HL-60/S4 treated with phorbol 12-myristate 13-acetate at 8.2 ng/mL for 4 days and 3 days (cell line): ENCODE data around the gene FERMT2.

Source experiments
- in situ Hi-C: fragments of 300-500 bp; cut with MboI; formaldehyde crosslinking; loops from 2 replicates; pipeline ENCODE4 v1.15.0; 2022; ENCODE audit warnings: low sequenced_read_pairs

The FERMT2 gene, protein sequence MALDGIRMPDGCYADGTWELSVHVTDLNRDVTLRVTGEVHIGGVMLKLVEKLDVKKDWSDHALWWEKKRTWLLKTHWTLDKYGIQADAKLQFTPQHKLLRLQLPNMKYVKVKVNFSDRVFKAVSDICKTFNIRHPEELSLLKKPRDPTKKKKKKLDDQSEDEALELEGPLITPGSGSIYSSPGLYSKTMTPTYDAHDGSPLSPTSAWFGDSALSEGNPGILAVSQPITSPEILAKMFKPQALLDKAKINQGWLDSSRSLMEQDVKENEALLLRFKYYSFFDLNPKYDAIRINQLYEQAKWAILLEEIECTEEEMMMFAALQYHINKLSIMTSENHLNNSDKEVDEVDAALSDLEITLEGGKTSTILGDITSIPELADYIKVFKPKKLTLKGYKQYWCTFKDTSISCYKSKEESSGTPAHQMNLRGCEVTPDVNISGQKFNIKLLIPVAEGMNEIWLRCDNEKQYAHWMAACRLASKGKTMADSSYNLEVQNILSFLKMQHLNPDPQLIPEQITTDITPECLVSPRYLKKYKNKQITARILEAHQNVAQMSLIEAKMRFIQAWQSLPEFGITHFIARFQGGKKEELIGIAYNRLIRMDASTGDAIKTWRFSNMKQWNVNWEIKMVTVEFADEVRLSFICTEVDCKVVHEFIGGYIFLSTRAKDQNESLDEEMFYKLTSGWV

DNA sequence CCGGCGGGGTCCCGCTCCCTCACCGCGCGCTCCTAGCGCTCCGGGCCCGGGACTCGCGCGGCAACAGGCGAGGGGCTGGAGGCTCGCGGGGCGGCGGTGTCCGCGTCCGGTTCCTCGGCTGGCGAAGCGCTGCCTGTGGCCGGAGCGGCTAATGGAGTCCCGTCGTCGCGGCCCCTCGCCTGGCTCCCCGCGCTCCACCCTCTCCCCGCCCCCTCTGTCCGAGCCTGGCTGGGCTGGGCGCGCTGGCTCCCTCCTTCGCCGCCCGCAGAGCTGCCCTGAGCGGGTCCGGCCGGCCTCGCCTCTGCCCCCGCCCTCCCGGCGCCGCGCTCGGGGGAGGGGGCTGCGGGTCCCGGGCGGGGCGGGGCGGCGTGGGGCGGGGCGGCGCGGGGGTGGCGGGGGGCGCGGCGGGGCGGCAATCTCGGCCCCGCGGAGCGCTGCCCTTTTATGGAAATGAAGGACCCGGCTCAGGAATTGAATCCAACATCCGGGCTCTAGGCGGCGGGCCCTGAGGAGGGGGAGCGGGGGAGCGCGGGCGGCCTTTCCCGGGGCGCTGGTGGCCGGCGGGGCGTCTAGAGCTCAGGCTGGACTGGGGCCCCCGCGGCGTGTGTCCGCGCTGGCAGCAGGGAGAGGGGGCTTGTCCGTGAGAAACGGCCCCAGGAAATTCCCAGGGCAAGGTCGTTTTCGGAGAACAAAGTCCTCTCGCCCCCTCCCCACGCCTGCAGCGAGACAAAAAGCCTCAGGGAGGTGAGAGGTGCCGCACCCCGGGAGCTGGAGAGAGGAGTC is at the start of gene FERMT2:
Gene FERMT2, minus strand, starts transcription at position 153 of the 783 bp plus-strand sequence. CDS start 482 bp downstream, outside the sequence.
- in situ Hi-C loops, result no loop called here

DNA sequence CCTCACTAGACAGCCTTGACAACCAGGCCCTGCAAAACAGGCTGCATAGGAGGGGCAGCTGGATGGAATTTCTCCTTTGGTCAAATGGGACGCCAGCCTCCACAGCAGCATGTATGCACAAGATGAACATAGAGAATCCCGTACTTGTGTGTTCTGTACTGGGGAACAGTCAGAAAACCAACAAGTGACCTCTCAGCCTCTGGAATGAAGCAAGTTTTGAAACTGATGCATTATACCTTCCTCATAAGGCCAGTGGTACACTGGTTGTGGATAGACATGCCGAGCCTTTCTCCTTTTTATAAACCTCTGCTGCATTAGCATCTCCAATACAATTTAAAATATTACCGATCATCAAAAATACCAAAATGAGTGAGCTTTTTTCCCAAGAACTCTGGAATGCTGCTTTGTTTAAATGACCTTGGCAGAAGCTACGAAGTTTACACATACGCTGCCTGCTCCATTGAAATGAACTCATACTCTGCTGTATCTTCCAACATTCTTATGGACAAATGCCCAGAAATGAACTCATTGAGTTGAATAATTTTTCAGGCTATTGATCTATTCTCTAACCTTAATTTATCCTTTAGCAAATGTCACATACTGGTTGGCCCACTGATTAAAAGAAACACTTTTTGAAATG is 47.6 kb upstream of the FERMT2 start:
- in situ Hi-C loops, result no loop called here

DNA sequence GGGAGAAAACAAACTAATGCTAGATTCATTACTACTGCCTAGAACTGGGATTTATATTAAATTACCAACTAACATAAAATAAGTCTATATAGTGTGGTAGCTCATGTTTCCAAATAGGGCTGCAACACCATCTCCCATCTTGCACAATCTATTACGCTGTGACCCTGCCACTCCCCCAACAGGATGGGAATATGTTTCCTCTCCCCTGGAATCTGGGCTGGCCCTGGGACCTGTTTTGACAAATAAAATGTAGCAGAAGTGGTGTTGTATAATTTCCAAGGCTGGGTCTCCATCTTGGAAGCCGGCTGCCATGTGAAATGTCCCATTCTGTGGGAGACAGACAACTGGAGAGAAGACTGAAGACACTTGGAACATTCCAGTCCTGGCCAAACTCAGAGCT is 45.6 kb upstream of the FERMT2 start:
- in situ Hi-C loops, result no loop called here

DNA sequence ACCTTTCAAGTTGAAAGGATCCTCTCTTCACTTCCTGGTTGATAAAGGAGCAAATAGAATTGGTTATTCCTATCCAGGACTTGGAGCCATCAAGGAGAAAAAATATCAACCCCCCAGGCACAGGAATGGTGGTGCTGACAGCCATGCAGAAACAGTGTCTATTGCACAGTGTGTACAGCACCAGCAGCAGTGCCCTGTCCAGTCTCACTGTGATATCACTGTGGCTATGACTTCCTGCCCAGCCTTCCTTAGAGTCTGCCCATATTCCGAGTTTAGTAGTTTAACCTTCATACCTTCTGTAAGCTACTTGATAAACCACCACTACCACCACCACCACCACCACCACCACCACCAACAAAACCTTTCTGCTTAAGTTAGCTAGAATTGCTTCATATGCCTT is 45.1 kb upstream of the FERMT2 start:
- in situ Hi-C loops, result no loop called here

DNA sequence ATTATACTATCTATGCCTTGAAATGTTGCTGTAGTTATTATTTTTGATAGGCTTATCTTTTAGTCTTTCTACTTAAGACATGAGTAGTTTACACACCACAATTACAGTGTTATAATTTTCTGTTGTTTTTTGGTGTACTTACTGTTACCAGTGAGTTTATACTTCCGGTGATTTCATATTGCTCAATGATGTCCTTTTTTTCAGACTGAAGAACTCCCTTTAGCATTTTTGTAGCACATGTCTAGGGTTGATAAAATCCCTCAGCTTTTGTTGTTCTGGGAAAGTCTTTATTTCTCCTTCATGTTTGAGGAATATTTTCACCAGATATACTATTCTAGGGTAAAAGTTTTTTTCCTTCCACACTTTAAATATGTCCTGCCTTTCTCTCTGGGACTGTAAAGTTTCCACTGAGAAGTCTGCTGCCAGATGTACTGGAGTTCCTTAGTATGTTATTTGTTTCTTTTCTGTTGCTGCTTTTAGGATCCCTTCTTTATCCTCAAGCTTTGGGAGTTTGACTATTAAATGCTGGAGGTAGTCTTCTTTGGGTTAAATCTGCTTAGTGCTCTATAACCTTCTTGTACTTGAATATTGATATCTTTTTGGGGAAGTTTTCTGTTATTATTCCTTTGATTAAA is 41.5 kb upstream of the FERMT2 start:
- in situ Hi-C loops, result no loop called here

DNA sequence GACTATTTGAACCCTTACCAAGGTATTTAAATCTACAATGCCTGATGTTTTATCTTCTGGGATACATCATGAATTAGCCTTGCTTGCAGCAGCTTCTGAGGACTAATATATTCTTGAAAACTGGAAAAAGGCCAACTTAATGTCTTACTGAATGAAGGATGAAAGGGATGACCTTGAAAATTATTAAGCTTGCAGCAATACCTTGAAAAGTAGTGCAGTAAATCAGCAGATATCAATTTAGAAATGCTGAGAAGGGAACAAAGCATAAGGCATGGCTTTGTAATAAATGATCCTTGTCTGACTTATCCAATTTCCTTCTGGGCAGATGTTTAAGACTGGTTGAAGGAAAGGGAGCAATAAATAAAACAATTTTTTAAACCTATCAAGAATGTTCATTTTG is 37.3 kb upstream of the FERMT2 start:
- in situ Hi-C loops, result no loop called here

DNA sequence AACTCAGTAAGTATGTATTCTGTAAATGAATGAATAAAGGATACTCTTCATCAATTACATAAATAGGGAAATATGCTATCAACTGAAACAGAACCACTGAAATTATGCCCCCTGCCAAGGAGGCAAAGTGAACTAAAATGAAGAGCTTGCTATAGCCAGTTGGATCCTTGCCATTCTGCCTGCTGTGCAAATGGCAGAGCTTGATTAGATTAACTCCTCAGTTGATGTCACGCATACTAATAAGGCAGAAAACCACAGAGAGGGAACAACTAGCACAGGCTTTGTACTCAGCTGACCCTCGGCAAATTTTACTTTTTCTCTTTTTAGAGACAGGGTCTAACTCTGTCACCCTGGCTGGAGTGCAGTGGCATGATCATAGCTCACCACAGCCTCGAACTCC is 36.7 kb upstream of the FERMT2 start:
- in situ Hi-C loops, result no loop called here

DNA sequence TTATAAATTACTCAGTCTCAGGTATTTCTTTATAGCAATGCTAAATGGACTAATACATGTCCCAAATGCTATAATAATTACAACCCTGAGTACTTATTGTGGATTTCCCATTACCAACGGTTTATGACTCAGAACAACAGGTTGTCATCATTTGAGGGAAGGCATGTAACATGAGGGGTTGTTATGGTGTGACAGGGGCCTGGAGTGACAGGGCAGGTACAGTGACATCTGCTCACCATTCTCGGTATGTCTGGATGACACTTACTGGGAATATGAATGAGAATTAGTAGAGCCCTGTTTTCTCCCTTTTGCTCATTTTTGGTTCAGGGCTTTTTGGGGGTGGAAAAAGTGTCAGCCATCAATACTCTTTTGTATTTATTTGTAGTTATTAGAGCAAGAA is 36.2 kb upstream of the FERMT2 start:
- in situ Hi-C loops, result no loop called here

DNA sequence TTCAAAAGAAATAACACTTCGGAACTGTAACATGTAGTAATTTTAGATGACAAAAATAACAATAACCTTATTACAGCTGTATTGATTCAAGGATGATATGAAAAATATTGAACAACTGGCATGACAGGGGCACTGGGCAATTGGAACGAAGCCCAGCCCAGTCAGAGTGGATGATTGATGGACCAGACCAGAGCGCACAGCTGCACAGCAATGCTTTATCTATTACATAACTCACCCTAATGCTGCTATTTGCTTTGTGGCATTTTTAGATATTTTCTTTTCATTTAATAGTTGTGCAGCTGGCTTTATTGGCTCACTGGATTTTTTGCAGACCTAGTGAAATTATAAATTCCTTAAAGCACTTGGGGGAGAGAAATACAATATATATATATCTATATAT is 26.9 kb upstream of the FERMT2 start:
- in situ Hi-C loops, result no loop called here

DNA sequence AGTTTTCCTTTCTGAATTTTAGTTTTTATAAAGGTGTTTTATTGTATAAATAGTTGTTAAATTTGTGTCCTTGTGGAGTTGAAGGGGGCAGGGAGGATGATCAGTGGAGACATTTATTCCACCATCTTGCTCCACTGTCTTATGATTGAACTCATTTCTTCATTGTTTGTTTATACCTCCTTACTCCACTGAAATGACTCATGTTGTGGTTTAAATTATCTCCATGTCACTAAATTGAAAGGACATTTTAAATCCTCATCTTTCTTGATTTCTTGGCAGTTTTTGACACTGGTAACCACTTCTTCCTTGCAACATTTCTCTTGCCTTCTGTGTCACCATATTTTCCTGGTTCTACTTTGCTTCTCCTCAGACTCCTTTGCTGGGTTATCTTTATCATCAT is 23.6 kb upstream of the FERMT2 start:
- in situ Hi-C loops, result no loop called here

DNA sequence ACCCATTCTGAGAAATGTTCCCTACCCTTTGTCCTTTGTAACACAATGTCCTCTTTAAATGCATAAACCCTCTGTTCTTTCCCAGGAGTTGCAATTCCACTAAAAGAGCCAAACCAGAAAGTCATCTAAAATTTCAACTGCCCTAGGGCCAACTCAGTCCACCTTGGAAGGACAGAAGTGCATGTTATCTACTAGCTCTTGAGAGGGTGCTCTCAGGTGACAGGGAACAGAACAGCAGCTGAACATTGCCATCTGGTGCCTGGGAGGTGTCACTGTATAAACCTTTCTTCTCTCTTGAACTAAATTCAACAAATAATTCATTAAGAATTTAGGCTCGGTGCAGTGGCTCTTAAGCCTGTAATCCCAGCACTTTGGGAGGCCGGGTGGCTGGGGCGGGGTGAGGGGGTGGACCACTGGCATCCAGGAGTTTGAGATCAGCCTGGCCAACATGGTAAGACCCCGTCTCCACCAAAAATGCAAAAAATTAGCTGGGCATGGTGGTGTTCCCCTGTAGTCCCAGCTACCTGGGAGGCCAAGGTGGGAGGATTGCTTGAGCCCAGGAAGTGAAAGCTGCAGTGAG is 10.3 kb upstream of the FERMT2 start:
- in situ Hi-C loops, result no loop called here

DNA sequence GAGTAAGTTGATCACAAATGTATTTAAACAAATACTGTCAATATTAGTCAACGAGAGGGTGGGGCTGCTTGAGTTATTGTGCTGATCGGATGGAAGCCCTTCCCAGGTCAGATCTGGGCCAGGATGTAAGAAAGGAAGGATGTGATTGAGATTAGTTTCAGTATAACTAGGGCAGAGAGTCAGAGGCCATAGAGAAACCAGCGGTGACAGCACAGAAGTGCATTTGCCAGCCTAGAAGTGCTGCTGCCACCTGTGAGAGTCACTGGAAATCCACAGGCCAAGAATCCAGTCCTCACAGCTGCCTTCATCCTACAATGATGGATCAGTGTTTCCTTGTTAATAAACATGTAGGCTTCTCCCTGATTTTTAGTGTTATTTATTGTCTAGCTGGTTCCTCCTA is 9.8 kb upstream of the FERMT2 start:
- in situ Hi-C loops, result no loop called here

DNA sequence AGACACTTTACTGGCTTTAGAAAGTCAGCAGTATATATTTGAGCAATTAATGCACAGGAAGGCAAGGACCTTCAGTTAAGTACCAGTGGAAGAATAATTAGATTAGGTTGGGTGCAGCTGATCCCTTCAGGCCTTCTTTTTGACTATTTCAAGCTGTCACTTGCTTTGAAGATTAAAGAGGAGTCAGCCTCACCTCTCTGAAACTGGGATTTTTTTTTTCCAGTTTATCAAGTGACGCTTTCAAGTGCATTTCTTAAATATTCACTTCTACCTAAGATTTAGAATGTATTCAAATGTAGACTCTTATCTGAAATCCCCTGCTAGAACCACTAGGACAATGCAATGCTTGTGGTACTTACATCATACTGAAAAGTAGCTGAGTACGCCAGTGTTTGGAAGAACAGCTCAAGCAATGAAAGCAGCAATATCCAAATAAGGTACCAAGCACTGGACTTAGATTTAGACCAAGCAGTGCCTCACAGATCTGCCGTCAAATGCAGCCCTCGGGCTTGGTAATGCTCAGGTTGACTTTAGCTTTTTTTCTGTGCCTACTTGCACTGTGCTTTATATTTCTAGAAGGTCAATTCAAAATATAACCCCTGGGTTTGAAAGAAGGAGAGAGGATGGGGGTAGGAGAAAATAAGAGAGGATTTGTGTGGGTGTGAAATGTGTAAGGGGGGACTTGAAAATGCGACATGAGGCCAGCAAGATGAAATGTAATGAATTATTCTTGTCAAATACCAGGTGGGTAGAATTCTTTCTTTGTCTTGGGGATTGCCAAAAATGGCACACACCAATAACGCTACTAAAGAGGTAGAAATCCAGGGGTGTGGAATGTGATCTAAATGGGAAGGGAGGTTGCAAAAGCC is 3.7 kb upstream of the FERMT2 start:
- in situ Hi-C loops, result no loop called here

DNA sequence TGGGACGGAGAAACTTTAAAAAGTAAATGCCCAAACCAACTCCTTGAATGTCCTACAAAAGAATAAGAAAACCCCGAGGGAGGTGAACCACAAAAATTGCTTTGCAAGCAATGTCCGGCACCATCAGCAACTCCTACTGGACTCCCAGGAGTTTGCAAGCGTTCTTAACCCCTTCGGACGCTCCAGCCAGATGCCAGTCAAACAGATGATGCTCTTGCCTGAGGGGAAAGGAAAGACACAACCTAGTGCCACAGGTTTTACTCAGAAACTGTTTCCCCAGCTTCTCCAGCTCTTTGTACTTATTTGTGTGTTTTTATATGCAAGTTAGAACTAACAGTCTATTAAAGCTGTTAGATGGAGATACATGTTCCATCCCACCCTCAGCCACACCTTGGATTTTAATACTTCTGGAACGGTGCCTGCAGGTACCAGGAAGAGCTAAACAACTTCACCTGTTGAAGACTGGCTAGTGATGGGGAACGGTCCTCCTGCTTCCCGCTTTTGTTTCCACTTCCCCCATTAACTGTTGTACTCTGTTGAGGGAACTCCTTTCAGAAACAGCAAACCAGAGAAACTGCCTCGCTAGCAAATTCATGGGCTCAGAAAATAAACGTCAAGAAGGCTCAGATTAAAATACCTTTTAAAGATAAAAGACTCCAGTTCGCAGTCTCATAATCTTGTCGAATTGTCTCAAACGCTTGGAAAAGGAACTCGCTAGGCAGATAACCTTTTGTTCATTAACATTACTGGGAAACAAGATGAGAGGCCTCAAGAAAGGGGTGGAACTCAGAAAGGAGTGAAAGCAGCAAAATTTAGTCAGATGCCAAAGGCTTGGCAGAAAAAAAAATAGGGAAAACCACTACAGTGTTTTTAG is 1.1 kb upstream of the FERMT2 start:
- in situ Hi-C loops, result no loop called here

DNA sequence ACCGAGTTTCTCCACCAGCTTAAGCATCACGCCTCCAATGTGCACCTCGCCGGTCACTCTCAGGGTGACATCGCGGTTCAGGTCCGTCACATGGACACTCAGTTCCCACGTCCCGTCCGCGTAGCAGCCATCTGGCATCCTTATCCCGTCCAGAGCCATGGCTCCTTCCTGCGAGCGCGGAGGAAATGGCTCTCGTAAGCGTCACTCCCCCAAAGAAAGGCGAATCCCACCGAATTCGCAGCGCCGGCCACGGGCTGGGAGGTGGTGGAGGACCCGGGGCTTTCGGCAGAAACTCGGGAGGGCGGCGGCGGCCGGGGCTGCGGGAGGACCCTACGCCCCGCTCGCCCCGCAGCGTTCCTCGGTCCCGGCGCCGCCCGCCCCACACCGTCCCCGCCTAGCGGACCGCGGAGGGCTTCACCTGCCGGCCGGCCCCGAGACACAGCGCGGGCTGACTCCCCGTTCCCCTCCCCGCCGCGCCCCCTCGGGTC is 396 bp downstream of the FERMT2 start:
- in situ Hi-C loops, result no loop called here

DNA sequence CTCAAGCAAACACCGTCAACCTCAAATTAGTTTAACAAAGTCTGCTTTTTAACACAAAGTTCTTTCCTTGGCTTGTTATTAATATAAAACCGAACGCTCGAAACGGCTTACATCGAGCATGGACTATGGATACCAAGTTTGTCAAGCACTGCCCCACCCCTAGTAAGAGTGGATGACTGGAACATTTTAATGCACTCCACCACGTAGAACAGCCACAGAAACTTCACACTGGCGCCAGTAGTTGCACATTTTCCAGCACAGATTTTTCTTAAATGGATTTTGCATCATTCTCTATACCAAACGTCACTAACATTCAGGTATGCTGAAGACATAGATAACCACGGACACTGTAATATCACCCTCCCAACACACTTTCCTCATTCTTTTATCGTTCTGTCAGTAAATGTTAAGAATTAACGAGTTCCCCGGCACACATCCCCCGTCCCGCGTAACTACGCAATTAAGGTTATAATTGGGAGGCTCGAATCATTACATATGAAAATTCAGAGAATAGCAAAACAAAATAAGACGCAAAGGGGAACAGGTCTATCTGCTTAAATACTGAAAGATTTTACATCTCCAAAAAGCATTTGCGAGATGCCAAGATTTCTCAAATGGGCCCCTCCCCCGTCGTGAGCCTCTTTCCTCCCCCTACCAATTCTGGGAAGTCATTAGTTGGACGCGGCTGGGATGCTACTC is 990 bp downstream of the FERMT2 start:
- in situ Hi-C loops, result no loop called here

DNA sequence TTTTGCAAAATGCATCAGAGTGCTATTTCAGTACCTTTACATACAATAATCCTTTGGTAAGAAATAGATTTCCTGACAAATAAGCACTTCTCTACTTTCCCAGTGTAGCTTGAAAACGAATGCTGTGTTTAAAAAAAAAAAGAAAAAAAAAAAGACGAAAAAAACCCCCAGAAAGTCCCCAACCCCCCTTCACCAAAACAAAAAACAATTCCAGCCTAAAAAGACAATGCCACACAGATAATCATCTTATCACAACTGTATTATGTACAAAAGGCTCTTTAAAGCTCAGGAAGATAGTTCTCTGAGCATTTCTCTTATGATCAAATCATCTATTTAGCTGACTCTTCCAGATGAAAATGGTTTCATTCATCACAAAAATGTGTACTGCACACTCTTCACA is 1.6 kb downstream of the FERMT2 start:
- in situ Hi-C loops, result no loop called here

DNA sequence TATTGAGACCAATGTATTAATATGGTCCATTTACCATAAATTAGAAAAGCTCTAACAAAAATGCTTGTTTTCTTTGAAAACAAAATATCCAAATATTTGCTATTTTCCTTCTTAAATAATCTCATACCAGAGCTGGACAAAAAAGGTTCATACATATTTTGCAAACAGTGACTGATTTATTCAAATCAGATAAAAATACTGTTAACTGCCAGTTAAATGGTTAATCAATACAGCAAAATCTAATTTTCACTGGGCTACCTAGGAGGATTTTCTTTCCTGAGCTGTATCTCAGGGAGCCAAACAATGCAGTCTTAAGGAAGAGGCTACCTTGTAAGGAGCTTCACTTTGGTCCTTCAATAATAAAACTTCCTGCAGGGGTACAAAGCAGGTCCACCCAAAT is 2.0 kb downstream of the FERMT2 start:
- in situ Hi-C loops, result no loop called here
